Gastrocnemius medialis (tissue), 4 donors: Measurements from ENCODE around the gene NRG2. TPM values are rescaled to one million over a fixed set of nuclear protein-coding genes. Genes with fewer than 3 reads are reported as not detected.

ENCODE experiments used
- ATAC-seq, 2 donors: fragments of 150-250 bp; one replicate each; pipeline ENCODE4 v1.9.1; 2016
- DNase-seq, 2 donors: peaks; one replicate each; pipeline ENCODE4 v3.0.0-alpha.2; 2019
- H3K27ac ChIP-seq, 4 donors: fragments of 200-600 bp; sonication (generic); 1 replicate in 1 of 4; 2 replicates in 3 of 4; pipeline ENCODE4 v1.5.1; 2016 to 2018; ENCODE audit warnings: mild to moderate bottlenecking in 2 of 4, moderate library complexity in 1 of 4
- H3K27me3 ChIP-seq, 3 donors: fragments of 200-600 bp; sonication (generic) in 2 of 3; 1 replicate in 1 of 3; 2 replicates in 2 of 3; pipeline versions ENCODE4 v1.5.1 to v1.6.0; 2016 to 2019; ENCODE audit warnings: mild to moderate bottlenecking in 1 of 3, moderate library complexity in 1 of 3
- H3K36me3 ChIP-seq, 2 donors: fragments of 200-600 bp; sonication (generic) in 1 of 2; one replicate each; pipeline ENCODE4 v1.5.1; 2017 to 2018
- H3K4me1 ChIP-seq, 2 donors: fragments of 200-600 bp; sonication (generic) in 1 of 2; one replicate each; pipeline ENCODE4 v1.5.1; 2016 to 2017; ENCODE audit warnings: mild to moderate bottlenecking in 2 of 2
- H3K4me3 ChIP-seq, 4 donors: fragments of 200-600 bp; sonication (generic) in 3 of 4; 1 replicate in 1 of 4; 2 replicates in 3 of 4; pipeline ENCODE4 v1.5.1; 2016 to 2019; ENCODE audit warnings: mild to moderate bottlenecking in 2 of 4
- H3K9me3 ChIP-seq, 3 donors: fragments of 200-600 bp; sonication (generic) in 2 of 3; 1 replicate in 1 of 3; 2 replicates in 2 of 3; pipeline ENCODE4 v1.5.1; 2016 to 2019
- POLR2A ChIP-seq, 2 donors: fragments of 450-650 bp; IDR thresholded peaks; one replicate each; pipeline ENCODE4 v1.6.1; 2017; ENCODE audit warnings: antibody characterized with exemption in 2 of 2, mild to moderate bottlenecking in 2 of 2, moderate library complexity in 2 of 2
- in situ Hi-C, 4 donors: fragments of 200-750 bp; cut with MboI; loops; one replicate each; pipeline versions ENCODE4 v1.15.0 to v1.8.0; 2017; ENCODE audit warnings: low sequenced_read_pairs in 4 of 4
- intact Hi-C: fragments of 100-400 bp; cut with DNase I; formaldehyde crosslinking; loops from one replicate; pipeline ENCODE4 v1.15.1; 2023; ENCODE audit warnings: low total_unique reads
- total RNA-seq, 4 donors: library from RNA; depleted of rRNA; stranded (reverse); fragments of >200 nt; gene quantifications; one replicate each; pipeline versions ENCODE4 v1.1.0 to v1.2.3, GENCODE V29; 2016
- TF ChIP-seq, protein P1 (sequence below), 5 experiments: fragments of 450-650 bp in 3 of 5; fragments of 200-600 bp in 2 of 5; sonication (generic) in 2 of 5; IDR thresholded peaks in 4 of 5; conservative IDR thresholded peaks in 1 of 5; 1 replicate in 4 of 5; 2 replicates in 1 of 5; pipeline ENCODE4 v1.5.1; 2016 to 2019; ENCODE audit warnings: antibody characterized with exemption in 5 of 5, mild to moderate bottlenecking in 3 of 5, moderate library complexity in 3 of 5

The NRG2 gene
- total RNA-seq, 4 donors from 2014 or later = 10.3 to 28.8 (median 20.0) TPM

GRCh38 chr5:139822553-139823425, 220.3 kb downstream of the NRG2 start:
- H3K9me3 ChIP-seq = no peaks in the 10 kb centered on the region
- TF ChIP-seq, protein P1, sequence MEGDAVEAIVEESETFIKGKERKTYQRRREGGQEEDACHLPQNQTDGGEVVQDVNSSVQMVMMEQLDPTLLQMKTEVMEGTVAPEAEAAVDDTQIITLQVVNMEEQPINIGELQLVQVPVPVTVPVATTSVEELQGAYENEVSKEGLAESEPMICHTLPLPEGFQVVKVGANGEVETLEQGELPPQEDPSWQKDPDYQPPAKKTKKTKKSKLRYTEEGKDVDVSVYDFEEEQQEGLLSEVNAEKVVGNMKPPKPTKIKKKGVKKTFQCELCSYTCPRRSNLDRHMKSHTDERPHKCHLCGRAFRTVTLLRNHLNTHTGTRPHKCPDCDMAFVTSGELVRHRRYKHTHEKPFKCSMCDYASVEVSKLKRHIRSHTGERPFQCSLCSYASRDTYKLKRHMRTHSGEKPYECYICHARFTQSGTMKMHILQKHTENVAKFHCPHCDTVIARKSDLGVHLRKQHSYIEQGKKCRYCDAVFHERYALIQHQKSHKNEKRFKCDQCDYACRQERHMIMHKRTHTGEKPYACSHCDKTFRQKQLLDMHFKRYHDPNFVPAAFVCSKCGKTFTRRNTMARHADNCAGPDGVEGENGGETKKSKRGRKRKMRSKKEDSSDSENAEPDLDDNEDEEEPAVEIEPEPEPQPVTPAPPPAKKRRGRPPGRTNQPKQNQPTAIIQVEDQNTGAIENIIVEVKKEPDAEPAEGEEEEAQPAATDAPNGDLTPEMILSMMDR (IDR thresholded peaks at IDR 0.05 in 4 of 5, conservative IDR thresholded peaks at IDR 0.05 in 1 of 5) = no peak
- TF ChIP-seq POLR2A (IDR thresholded peaks at IDR 0.05) = no peak
- in situ Hi-C loops (no loop called here), intact Hi-C loops (no loop called here)
- no peak overlapping the region for H3K27ac ChIP-seq
- H3K4me3 ChIP-seq = no peak overlapping the region
- no peaks in the 10 kb centered on the region for H3K27me3 ChIP-seq
- H3K4me1 ChIP-seq = no peaks in the 10 kb centered on the region
- no peaks in the 10 kb centered on the region for H3K36me3 ChIP-seq
- DNase-seq = no peak
- ATAC-seq = no peak

DNA sequence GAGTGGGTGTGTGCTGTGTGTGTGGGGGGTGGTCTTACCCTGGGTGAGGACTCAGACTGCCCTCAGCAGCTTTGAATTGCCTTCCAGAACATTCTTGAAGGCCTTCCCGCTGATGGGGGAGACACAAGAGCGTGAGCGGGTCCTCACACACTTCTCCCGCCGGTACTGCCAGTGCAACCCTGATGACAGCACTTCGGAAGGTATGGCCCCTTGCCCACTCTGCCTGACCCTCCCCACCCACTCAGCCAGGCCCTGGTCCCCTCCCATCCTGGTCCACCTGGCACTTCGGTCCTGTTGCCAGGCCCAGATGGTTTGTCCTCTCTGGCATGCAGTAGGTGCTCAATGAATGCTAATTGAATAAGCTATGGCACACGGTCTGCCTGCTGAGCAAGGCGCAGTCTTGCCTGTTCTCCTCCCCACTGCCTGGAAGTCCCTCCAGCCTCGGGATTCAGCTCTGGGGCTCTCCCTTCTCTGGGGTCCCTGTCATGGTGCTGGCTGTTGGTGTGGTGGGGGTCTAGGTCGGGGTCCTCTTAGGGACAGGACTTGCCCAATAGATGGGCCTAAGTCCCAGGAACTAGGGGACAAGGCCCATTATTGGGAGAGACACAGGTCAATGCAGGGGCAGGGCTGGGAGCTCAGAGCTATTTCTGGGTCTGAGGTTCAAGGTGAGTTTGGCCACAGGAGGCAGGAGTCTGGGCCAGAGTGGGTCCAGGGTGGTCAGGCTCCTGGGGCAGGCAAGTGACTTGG, 221.1 kb downstream of the NRG2 start:
- Histone ChIP-seq H3K27me3 (no peaks in the 10 kb centered on the region), H3K4me1 (no peaks in the 10 kb centered on the region), H3K9me3 (no peaks in the 10 kb centered on the region), H3K4me3 (no peak overlapping the region), H3K36me3 (no peaks in the 10 kb centered on the region), H3K27ac (no peak overlapping the region)
- intact Hi-C loops = no loop called here
- no peak for ATAC-seq
- DNase-seq = no peak
- in situ Hi-C loops = no loop called here
- no peak for TF ChIP-seq POLR2A (IDR thresholded peaks at IDR 0.05)
- TF ChIP-seq, protein P1 (IDR thresholded peaks at IDR 0.05 in 4 of 5, conservative IDR thresholded peaks at IDR 0.05 in 1 of 5) = no peak

DNA sequence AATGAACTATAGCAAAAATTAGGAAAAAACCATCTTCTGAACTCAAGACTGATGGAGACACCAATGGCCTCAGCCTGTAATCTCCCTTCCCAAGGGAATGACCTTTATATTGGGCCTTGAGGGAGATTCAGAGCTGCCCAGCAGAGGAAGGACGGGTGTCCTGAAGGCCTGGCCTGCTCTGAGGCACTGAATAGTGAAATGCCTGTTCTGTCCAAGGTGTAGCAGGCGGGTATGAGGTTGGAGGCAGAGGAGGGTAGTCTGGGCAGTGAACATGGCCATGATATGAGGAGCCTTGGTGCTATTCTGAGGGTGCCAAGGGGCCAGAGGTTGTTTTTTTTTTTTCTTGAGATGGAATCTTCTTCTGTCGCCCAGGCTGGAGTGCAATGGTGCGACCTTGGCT, 222.5 kb downstream of the NRG2 start:
- Histone ChIP-seq H3K4me1 (no peaks in the 10 kb centered on the region), H3K9me3 (no peaks in the 10 kb centered on the region), H3K27ac (no peak overlapping the region), H3K36me3 (no peaks in the 10 kb centered on the region), H3K27me3 (no peaks in the 10 kb centered on the region), H3K4me3 (no peak overlapping the region)
- in situ Hi-C loops = no loop called here
- intact Hi-C loops = no loop called here
- ATAC-seq (peak in 1 of 2 donors; percentile 21), DNase-seq (no peak)
- no peak for TF ChIP-seq POLR2A (IDR thresholded peaks at IDR 0.05)
- TF ChIP-seq, protein P1 (IDR thresholded peaks at IDR 0.05 in 4 of 5, conservative IDR thresholded peaks at IDR 0.05 in 1 of 5) = no peak

GRCh38 chr5:139820130-139820529, 223.0 kb downstream of the NRG2 start:
- Histone ChIP-seq H3K4me1 (no peaks in the 10 kb centered on the region), H3K36me3 (no peaks in the 10 kb centered on the region), H3K27me3 (no peaks in the 10 kb centered on the region), H3K9me3 (no peaks in the 10 kb centered on the region), H3K4me3 (no peak overlapping the region), H3K27ac (no peak overlapping the region)
- TF ChIP-seq, protein P1 (IDR thresholded peaks at IDR 0.05 in 4 of 5, conservative IDR thresholded peaks at IDR 0.05 in 1 of 5) = no peak
- no peak for TF ChIP-seq POLR2A (IDR thresholded peaks at IDR 0.05)
- in situ Hi-C loops (no loop called here), intact Hi-C loops (no loop called here)
- DNase-seq = no peak
- no peak for ATAC-seq
